HG03558 (cell line): ENCODE measurements around the gene USF2.
"Not testable (repeated sequence)": the region's sequence is repeated elsewhere in the genome, so short reads cannot be mapped to it uniquely, and the experiment has no call there.

Experiments
- ATAC-seq: cut with Tn5 transposase; IDR thresholded peaks from one replicate; pipeline ENCODE4 v1.9.1; 2021; ENCODE audit warnings: moderate number of reproducible peaks; ENCODE audit not compliant: unreplicated experiment; ENCODE audit errors: extremely low read depth

The USF2 gene

GRCh38 chr19:35279985-35280821, 11.4 kb downstream of the USF2 start:
- ATAC-seq, result no peak

GRCh38 chr19:35281303-35281702, 12.5 kb downstream of the USF2 start:
- no peak for ATAC-seq

- ATAC-seq, result no peak
Measured at GRCh38 chr19:35284153-35285094, 15.7 kb downstream of the USF2 start.

- ATAC-seq, result no peak
Measured at GRCh38 chr19:35285095-35285449, 16.3 kb downstream of the USF2 start.

- not testable (repeated sequence) for ATAC-seq
Measured at GRCh38 chr19:35285465-35285864, 16.7 kb downstream of the USF2 start.

GRCh38 chr19:35286101-35286500, 17.3 kb downstream of the USF2 start:
- ATAC-seq, result not testable (repeated sequence)

GRCh38 chr19:35287713-35288112, 19.0 kb downstream of the USF2 start:
- ATAC-seq, result no peak

- no peak for ATAC-seq
Measured at GRCh38 chr19:35288331-35288730, 19.6 kb downstream of the USF2 start.

GRCh38 chr19:35288906-35289305, 20.1 kb downstream of the USF2 start:
- no peak for ATAC-seq

GRCh38 chr19:35290381-35291127, 21.8 kb downstream of the USF2 start:
- ATAC-seq, result no peak

GRCh38 chr19:35291259-35291658, 22.5 kb downstream of the USF2 start:
- ATAC-seq, result no peak

GRCh38 chr19:35291916-35292315, 23.2 kb downstream of the USF2 start, which contains the start of gene MAG:
TSS of gene MAG (plus strand) at chr19:35292161. CDS start at chr19:35295409, 3,248 bp downstream.
- ATAC-seq, result no peak

- no peak for ATAC-seq
Measured at GRCh38 chr19:35292421-35293362, 23.9 kb downstream of the USF2 start.

GRCh38 chr19:35293363-35293739, 24.6 kb downstream of the USF2 start:
- no peak for ATAC-seq

GRCh38 chr19:35293808-35294207, 25.0 kb downstream of the USF2 start:
- no peak for ATAC-seq

GRCh38 chr19:35294328-35294727, 25.6 kb downstream of the USF2 start:
- ATAC-seq, result no peak

- ATAC-seq, result no peak
Measured at GRCh38 chr19:35294859-35295791, 26.4 kb downstream of the USF2 start.

- ATAC-seq, result no peak
Measured at GRCh38 chr19:35295792-35296462, 27.2 kb downstream of the USF2 start.
